ENCODE measurements around the gene TAS2R9.

TAS2R9 gene

GRCh38 chr12:10842862-10843261 is 32.9 kb upstream of the TAS2R9 start:
- no peaks in the 10 kb centered on the region for H4K20me1 ChIP-seq (ENCODE audit: control insufficient read depth, insufficient read depth, low read depth, low read length)
- H3K4me1 ChIP-seq (ENCODE audit: control insufficient read depth, low read length), result no peaks in the 10 kb centered on the region
- no peak overlapping the region for H3K27ac ChIP-seq (ENCODE audit: low read depth, low read length)
- H3K27me3 ChIP-seq (ENCODE audit: control insufficient read depth, low read length), result no peaks in the 10 kb centered on the region
- TF ChIP-seq CTCF (IDR thresholded peaks at IDR 0.05; ENCODE audit: low read depth, low read length, poor library complexity, severe bottlenecking) (no peak), EZH2phosphoT487 (IDR thresholded peaks at IDR 0.05; ENCODE audit: borderline replicate concordance, low read length) (no peak)
- H3F3A ChIP-seq (ENCODE audit: control insufficient read depth, insufficient read depth), result no peaks in the 10 kb centered on the region
- H3K36me3 ChIP-seq (ENCODE audit: control insufficient read depth, low read length), result no peaks in the 10 kb centered on the region
- no peaks in the 10 kb centered on the region for H3K79me2 ChIP-seq (ENCODE audit: control insufficient read depth, low read length)
- no peak overlapping the region for H3K4me3 ChIP-seq (ENCODE audit: low read length)
- no peak overlapping the region for H3K4me2 ChIP-seq (ENCODE audit: low read length)
- no peaks in the 10 kb centered on the region for H3K9me2 ChIP-seq (replicated peaks; ENCODE audit: control insufficient read depth, low read length)
- no peaks in the 10 kb centered on the region for H3K9me3 ChIP-seq (ENCODE audit: control insufficient read depth, insufficient read depth, low read length)

- H3K9me3 ChIP-seq (ENCODE audit: control insufficient read depth, insufficient read depth, low read length), result no peaks in the 10 kb centered on the region
- TF ChIP-seq CTCF (IDR thresholded peaks at IDR 0.05; ENCODE audit: low read depth, low read length, poor library complexity, severe bottlenecking), result no peak
- no peak for TF ChIP-seq EZH2phosphoT487 (IDR thresholded peaks at IDR 0.05; ENCODE audit: borderline replicate concordance, low read length)
Observed at GRCh38 chr12:10838461-10838860, 28.5 kb upstream of the TAS2R9 start.

GRCh38 chr12:10829994-10830393 is 20.0 kb upstream of the TAS2R9 start:
- H3K4me2 ChIP-seq (ENCODE audit: low read length), result no peak overlapping the region
- no peaks in the 10 kb centered on the region for H3K27me3 ChIP-seq (ENCODE audit: control insufficient read depth, low read length)
- H3K4me1 ChIP-seq (ENCODE audit: control insufficient read depth, low read length), result no peaks in the 10 kb centered on the region
- TF ChIP-seq CTCF (IDR thresholded peaks at IDR 0.05; ENCODE audit: low read depth, low read length, poor library complexity, severe bottlenecking), result no peak
- TF ChIP-seq EZH2phosphoT487 (IDR thresholded peaks at IDR 0.05; ENCODE audit: borderline replicate concordance, low read length), result no peak
- H3K79me2 ChIP-seq (ENCODE audit: control insufficient read depth, low read length), result no peaks in the 10 kb centered on the region
- no peak overlapping the region for H3K4me3 ChIP-seq (ENCODE audit: low read length)
- H3K36me3 ChIP-seq (ENCODE audit: control insufficient read depth, low read length), result no peaks in the 10 kb centered on the region
- no peaks in the 10 kb centered on the region for H3F3A ChIP-seq (ENCODE audit: control insufficient read depth, insufficient read depth)
- no peak overlapping the region for H3K27ac ChIP-seq (ENCODE audit: low read depth, low read length)
- H3K9me3 ChIP-seq (ENCODE audit: control insufficient read depth, insufficient read depth, low read length), result no peaks in the 10 kb centered on the region
- H3K9me2 ChIP-seq (replicated peaks; ENCODE audit: control insufficient read depth, low read length), result no peaks in the 10 kb centered on the region
- no peaks in the 10 kb centered on the region for H4K20me1 ChIP-seq (ENCODE audit: control insufficient read depth, insufficient read depth, low read depth, low read length)

More at GRCh38 chr12:10838461-10838860, 28.5 kb upstream of the TAS2R9 start:
- H3K4me1 ChIP-seq (ENCODE audit: control insufficient read depth, low read length), result no peaks in the 10 kb centered on the region
- H3F3A ChIP-seq (ENCODE audit: control insufficient read depth, insufficient read depth), result no peaks in the 10 kb centered on the region
- H3K27me3 ChIP-seq (ENCODE audit: control insufficient read depth, low read length), result no peaks in the 10 kb centered on the region
- no peak overlapping the region for H3K27ac ChIP-seq (ENCODE audit: low read depth, low read length)
- H3K4me2 ChIP-seq (ENCODE audit: low read length), result no peak overlapping the region
- H3K36me3 ChIP-seq (ENCODE audit: control insufficient read depth, low read length), result no peaks in the 10 kb centered on the region
- H3K79me2 ChIP-seq (ENCODE audit: control insufficient read depth, low read length), result no peaks in the 10 kb centered on the region
- no peak overlapping the region for H3K4me3 ChIP-seq (ENCODE audit: low read length)
- no peaks in the 10 kb centered on the region for H4K20me1 ChIP-seq (ENCODE audit: control insufficient read depth, insufficient read depth, low read depth, low read length)
- no peaks in the 10 kb centered on the region for H3K9me2 ChIP-seq (replicated peaks; ENCODE audit: control insufficient read depth, low read length)

- Histone ChIP-seq H3F3A (ENCODE audit: control insufficient read depth, insufficient read depth) (no peaks in the 10 kb centered on the region), H4K20me1 (ENCODE audit: control insufficient read depth, insufficient read depth, low read depth, low read length) (no peaks in the 10 kb centered on the region), H3K36me3 (ENCODE audit: control insufficient read depth, low read length) (no peaks in the 10 kb centered on the region), H3K4me2 (ENCODE audit: low read length) (no peak within 1 kb of the TSS), H3K27me3 (ENCODE audit: control insufficient read depth, low read length) (no peaks in the 10 kb centered on the region), H3K9me2 (replicated peaks; ENCODE audit: control insufficient read depth, low read length) (no peaks in the 10 kb centered on the region), H3K4me1 (ENCODE audit: control insufficient read depth, low read length) (no peaks in the 10 kb centered on the region), H3K27ac (ENCODE audit: low read depth, low read length) (no peak within 1 kb of the TSS), H3K9me3 (ENCODE audit: control insufficient read depth, insufficient read depth, low read length) (no peaks in the 10 kb centered on the region), H3K79me2 (ENCODE audit: control insufficient read depth, low read length) (no peaks in the 10 kb centered on the region), H3K4me3 (ENCODE audit: low read length) (no peak within 1 kb of the TSS)
- no peak for TF ChIP-seq CTCF (IDR thresholded peaks at IDR 0.05; ENCODE audit: low read depth, low read length, poor library complexity, severe bottlenecking)
- TF ChIP-seq EZH2phosphoT487 (IDR thresholded peaks at IDR 0.05; ENCODE audit: borderline replicate concordance, low read length), result no peak
Observed at GRCh38 chr12:10826258-10826657, 16.3 kb upstream of the TAS2R9 start, which contains the start of gene TAS2R10. Gene TAS2R10, minus strand, starts transcription at chr12:10826358. Its CDS starts 89 bp downstream, at chr12:10826269.

Data from DOHH2 (cell line).